Measurements from ENCODE around the gene TROAP. TPM values are rescaled to one million over a fixed set of nuclear protein-coding genes. Genes with fewer than 3 reads are reported as not detected.

Gene TROAP
- polyA plus RNA-seq, 3 donors = 0.05 TPM; not detected in 2

DNA sequence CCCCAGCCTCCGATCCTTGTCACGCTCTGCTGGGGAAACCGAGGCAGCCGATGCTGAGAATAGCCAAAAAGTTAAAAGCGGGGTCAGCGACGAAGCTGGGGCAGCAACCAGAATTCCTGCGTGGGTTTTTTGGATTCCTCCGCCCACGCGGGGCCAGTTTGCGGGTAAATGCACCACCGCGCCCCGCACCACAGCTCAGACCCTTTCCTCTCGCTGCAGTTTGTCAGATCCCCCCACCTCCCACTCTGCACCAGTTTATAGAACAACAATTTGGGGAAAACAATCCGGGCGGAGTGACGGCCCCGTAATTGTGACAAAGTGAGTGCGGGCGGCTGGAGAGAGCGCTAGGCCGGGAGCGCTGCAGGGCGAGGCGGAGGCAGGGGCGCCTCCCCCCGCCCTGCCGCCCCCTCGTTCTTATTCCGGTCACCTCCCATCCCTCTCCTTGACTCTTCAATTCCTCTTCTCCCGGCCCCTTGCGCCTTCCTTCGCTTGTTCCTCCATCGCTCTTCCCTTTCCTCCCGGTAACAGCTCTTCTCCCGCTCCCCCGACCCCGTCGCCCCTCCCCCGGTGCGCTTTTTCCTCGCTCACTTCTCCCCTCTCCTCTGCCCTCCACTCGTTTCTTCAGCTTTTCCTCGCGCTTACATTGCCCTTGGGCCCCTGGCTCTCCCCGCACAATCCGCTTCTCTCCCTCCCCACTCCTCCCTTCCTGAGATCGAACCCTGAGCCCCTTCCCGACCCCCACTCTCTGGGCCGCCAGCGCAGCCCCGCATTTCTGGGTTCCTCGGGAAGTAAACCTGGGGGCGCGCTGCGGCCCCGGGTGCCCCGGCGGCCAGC, 23.0 kb downstream of the TROAP start:
- Mint-ChIP-seq H3K27ac (no peak overlapping the region), H3K4me1 (peaks cover 42% of the 10 kb centered on the region), H3K4me3 (peak overlapping the region; percentile 70 to 94), H3K9me3 (peaks cover 0 to 26% (median 11%) of the 10 kb centered on the region in 7 donors), H3K27me3 (ENCODE audit: low read depth in 3 of 3) (peaks cover 75 to 97% (median 95%) of the 10 kb centered on the region in 3 donors), H3K36me3 (peaks cover 6 to 10% of the 10 kb centered on the region in 2 donors)
- H3K4me3 ChIP-seq (replicated peaks in 1 of 3; ENCODE audit: low read depth in 2 of 3, low read length in 3 of 3) = peak overlapping the region in 1 of 3 experiments; percentile 66
- TF ChIP-seq, protein P1, sequence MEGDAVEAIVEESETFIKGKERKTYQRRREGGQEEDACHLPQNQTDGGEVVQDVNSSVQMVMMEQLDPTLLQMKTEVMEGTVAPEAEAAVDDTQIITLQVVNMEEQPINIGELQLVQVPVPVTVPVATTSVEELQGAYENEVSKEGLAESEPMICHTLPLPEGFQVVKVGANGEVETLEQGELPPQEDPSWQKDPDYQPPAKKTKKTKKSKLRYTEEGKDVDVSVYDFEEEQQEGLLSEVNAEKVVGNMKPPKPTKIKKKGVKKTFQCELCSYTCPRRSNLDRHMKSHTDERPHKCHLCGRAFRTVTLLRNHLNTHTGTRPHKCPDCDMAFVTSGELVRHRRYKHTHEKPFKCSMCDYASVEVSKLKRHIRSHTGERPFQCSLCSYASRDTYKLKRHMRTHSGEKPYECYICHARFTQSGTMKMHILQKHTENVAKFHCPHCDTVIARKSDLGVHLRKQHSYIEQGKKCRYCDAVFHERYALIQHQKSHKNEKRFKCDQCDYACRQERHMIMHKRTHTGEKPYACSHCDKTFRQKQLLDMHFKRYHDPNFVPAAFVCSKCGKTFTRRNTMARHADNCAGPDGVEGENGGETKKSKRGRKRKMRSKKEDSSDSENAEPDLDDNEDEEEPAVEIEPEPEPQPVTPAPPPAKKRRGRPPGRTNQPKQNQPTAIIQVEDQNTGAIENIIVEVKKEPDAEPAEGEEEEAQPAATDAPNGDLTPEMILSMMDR (IDR thresholded peaks at IDR 0.05) = no peak
- WGBS (ENCODE audit: insufficient coverage) = 2% methylated on average over 42 of the region's 61 CpGs
- peaks cover 44 to 52% of the 10 kb centered on the region in 2 donors for H3K4me1 ChIP-seq (ENCODE audit: control insufficient read depth in 1 of 2, insufficient read depth in 2 of 2, low read length in 2 of 2)
- no peaks in the 10 kb centered on the region for H4K20me1 ChIP-seq (ENCODE audit: insufficient read depth, low read length)
- H3K9me3 ChIP-seq (replicated peaks in 1 of 2; ENCODE audit: control insufficient read depth in 1 of 2, insufficient read depth in 1 of 2, low read length in 2 of 2) = peaks cover 2 to 43% of the 10 kb centered on the region in 2 donors
- H3K27ac ChIP-seq (ENCODE audit: low read depth in 1 of 2, low read length in 2 of 2) = no peak overlapping the region
- no peaks in the 10 kb centered on the region for H3K79me2 ChIP-seq (ENCODE audit: insufficient read depth, low read length)
- peaks cover 67 to 91% of the 10 kb centered on the region in 2 donors for H3K27me3 ChIP-seq (ENCODE audit: control insufficient read depth in 2 of 2, insufficient read depth in 2 of 2, low read length in 2 of 2)
- H3K36me3 ChIP-seq (replicated peaks in 1 of 2; ENCODE audit: control insufficient read depth in 1 of 2, insufficient read depth in 2 of 2, low read length in 2 of 2) = no peaks in the 10 kb centered on the region
- H3K9ac ChIP-seq (ENCODE audit: insufficient read depth, low read length, poor library complexity, severe bottlenecking) = no peak overlapping the region
- H2AFZ ChIP-seq (ENCODE audit: insufficient read depth, low read depth, low read length, poor library complexity, severe bottlenecking) = peak overlapping the region; percentile 68
- peak overlapping the region; percentile 70 for H3K4me2 ChIP-seq (replicated peaks; ENCODE audit: extremely low read depth, low read length, poor library complexity, severe bottlenecking)
- no peak for DNase-seq
- intact Hi-C loops (cut with micrococcal nuclease) = loop anchor here in 1 of 2 donors (10.0 kb wide), 1 partner anchor 281 kb away; the partner anchor contains the start of genes KMT2D and RHEBL1

DNA sequence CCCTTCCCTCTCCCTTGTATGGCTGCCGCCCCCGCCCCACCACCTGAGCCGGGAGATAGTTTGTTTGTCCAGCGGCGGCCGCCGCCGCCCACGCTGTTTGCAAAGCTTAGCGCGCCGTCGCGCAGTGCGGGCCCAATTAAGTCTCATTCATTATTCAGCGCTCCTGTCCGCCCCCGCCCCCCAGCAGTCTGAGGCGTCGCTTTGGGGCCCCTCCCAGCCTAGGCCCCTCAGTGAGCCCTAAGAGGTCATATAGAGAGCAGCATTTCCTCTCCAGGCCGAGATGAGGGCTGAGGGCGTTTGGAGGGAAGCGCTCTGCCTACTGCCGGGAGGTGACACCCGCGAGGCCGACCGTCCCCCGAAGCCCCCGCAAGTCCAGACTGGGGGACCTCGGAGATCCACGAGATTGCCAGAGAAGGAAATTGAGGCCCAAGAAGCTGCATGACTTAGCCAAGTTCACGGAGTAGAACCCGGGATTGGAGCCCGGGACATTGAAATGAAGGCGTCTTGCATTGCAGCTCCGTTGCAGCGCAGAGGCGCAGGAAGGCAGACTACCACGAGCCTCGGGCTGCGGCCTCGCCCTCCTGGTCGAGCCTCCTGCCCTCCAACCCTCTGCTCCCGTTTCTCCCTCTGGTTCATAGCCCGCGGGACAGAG, 23.7 kb downstream of the TROAP start, which contains the start of gene DNAJC22:
Gene DNAJC22 (plus strand): TSS at position 230 of the 652 bp plus-strand sequence. CDS start 1,985 bp downstream, outside the sequence.
- Histone ChIP-seq H3K27me3 (ENCODE audit: control insufficient read depth in 2 of 2, insufficient read depth in 2 of 2, low read length in 2 of 2) (peaks cover 63 to 87% of the 10 kb centered on the region in 2 donors), H3K4me3 (replicated peaks in 1 of 3; ENCODE audit: low read depth in 2 of 3, low read length in 3 of 3) (peak within 1 kb of the TSS in 1 of 3 experiments; percentile 66), H3K36me3 (replicated peaks in 1 of 2; ENCODE audit: control insufficient read depth in 1 of 2, insufficient read depth in 2 of 2, low read length in 2 of 2) (no peaks in the 10 kb centered on the region), H4K20me1 (ENCODE audit: insufficient read depth, low read length) (no peaks in the 10 kb centered on the region), H3K4me2 (replicated peaks; ENCODE audit: extremely low read depth, low read length, poor library complexity, severe bottlenecking) (peak within 1 kb of the TSS; percentile 70), H3K79me2 (ENCODE audit: insufficient read depth, low read length) (no peaks in the 10 kb centered on the region), H3K27ac (ENCODE audit: low read depth in 1 of 2, low read length in 2 of 2) (no peak within 1 kb of the TSS), H2AFZ (ENCODE audit: insufficient read depth, low read depth, low read length, poor library complexity, severe bottlenecking) (peak within 1 kb of the TSS; percentile 68), H3K9ac (ENCODE audit: insufficient read depth, low read length, poor library complexity, severe bottlenecking) (no peak within 1 kb of the TSS), H3K9me3 (replicated peaks in 1 of 2; ENCODE audit: control insufficient read depth in 1 of 2, insufficient read depth in 1 of 2, low read length in 2 of 2) (peaks cover 2 to 35% of the 10 kb centered on the region in 2 donors), H3K4me1 (ENCODE audit: control insufficient read depth in 1 of 2, insufficient read depth in 2 of 2, low read length in 2 of 2) (peaks cover 43 to 50% of the 10 kb centered on the region in 2 donors)
- H3K27me3 Mint-ChIP-seq (ENCODE audit: low read depth in 3 of 3) = peaks cover 72 to 97% (median 93%) of the 10 kb centered on the region in 3 donors
- peaks cover 0 to 26% (median 11%) of the 10 kb centered on the region in 7 donors for H3K9me3 Mint-ChIP-seq
- no peak within 1 kb of the TSS for H3K27ac Mint-ChIP-seq
- TF ChIP-seq, protein P1 (IDR thresholded peaks at IDR 0.05) = no peak
- H3K36me3 Mint-ChIP-seq = peaks cover 6 to 10% of the 10 kb centered on the region in 2 donors
- under 1% methylated on average over 40 of the region's 47 CpGs for WGBS (ENCODE audit: insufficient coverage)
- H3K4me3 Mint-ChIP-seq = peak within 1 kb of the TSS; percentile 70 to 94
- intact Hi-C loops (cut with micrococcal nuclease) = loop anchor here in 1 of 2 donors (10.0 kb wide), 1 partner anchor 282 kb away; the partner anchor contains the start of genes KMT2D and RHEBL1
- no peak for DNase-seq
- peaks cover 40% of the 10 kb centered on the region for H3K4me1 Mint-ChIP-seq

All from CD14-positive monocyte (primary cell).